GM12872 (cell line): ENCODE data around the gene ANTXR2.
A peak's percentile ranks its signal among the peaks of the same experiment; 100 is the strongest.

ENCODE experiments used
- CTCF ChIP-seq: IDR thresholded peaks from 3 replicates; pipeline ENCODE4 v1.5.1; 2011; ENCODE audit warnings: low read depth, mild to moderate bottlenecking, low read length, moderate library complexity; ENCODE audit not compliant: insufficient read depth

Gene ANTXR2

GRCh38 chr4:80035336-80035735 is 37.7 kb downstream of the ANTXR2 start:
- TF ChIP-seq CTCF, result no peak

GRCh38 chr4:80033581-80033980 is 39.4 kb downstream of the ANTXR2 start:
- TF ChIP-seq CTCF, result peak; percentile 8; the same call in 1 of the 3 replicates

- TF ChIP-seq CTCF, result no peak
Measured at GRCh38 chr4:80029364-80029763, 43.7 kb downstream of the ANTXR2 start.

DNA sequence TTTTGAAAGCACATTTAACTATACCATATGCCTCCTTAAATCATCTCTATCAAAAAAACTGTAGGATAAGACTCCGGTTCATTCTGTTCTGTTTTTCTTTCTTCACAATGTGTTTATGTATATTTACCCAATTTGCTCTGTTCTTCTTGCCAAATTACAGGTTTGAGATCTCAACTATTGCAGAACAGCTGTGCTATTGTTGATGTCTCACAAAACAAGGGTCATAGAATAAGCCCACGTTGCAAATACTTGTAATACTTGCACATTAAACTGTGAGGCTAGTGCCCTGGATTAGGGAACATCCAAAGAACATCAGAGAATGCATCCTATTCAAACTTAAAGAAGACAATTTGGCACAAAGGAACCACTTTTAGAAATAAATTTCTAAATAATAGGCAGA is 45.4 kb downstream of the ANTXR2 start:
- no peak for TF ChIP-seq CTCF

DNA sequence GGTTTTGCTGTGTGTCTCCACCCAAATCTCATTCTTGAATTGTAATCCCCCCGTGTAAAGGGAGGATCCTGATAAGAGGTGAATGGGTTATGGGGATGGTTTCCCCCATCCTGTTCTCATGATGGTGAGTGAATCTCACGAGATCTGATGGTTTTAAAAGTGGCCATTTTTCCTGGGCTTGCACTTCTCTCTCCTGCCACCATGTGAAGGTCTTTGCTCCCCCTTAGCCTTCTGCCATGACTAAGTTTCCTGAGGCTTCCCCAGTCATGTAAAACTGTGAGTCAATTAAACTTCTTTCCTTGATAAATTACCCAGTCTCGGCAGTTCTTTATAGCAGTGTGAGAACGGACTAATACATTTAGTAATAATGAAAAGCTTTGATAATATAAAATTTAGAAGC is 46.9 kb downstream of the ANTXR2 start:
- TF ChIP-seq CTCF, result no peak

DNA sequence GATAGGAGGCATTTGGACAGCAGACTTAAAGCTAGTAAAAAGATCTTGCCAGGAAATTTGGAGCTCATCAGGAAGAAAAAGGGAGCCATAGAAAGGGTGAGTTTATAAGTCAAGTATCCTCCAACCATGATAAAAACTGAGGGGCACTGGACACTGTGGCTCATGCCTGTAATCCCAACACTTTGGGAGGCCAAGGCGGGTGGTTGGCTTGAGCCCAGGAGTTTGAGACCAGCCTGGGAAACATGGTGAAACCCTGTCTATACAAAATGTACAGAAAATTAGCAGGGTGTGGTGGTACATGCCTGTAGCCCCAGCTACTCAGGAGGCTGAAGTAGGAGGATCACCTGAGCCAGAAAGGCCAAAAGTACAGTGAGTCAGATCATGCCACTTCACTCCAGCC is 48.7 kb downstream of the ANTXR2 start:
- no peak for TF ChIP-seq CTCF

DNA sequence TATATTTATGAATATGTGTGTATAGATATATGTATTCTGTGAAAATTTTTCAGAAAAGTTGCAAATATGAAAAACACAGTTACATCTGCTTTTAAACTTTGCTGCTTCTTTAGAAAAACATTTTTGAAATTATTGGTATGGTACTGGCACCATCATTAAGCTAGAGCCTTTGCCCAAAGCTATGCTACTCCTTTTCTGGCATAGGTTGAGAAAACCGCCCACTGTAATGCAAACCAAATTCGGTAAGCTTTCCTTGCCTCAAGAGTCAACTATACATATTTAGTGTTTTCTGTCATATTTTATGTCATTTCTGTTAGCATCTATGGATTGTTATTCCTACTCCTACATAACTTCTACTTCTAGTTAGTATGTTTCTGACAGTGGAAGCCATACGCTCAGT is 50.7 kb downstream of the ANTXR2 start:
- TF ChIP-seq CTCF, result no peak

GRCh38 chr4:80017125-80017854 is 55.7 kb downstream of the ANTXR2 start:
- no peak for TF ChIP-seq CTCF
